ENCODE results near the gene RTN4RL1. TPM values are rescaled to one million over a fixed set of nuclear protein-coding genes. Genes with fewer than 3 reads are reported as not detected.

Gene RTN4RL1
- total and polyA plus RNA-seq, 2 of the 4 experiments (the other 2 are of a cell fraction), result under 0.01 to 0.03 TPM

DNA sequence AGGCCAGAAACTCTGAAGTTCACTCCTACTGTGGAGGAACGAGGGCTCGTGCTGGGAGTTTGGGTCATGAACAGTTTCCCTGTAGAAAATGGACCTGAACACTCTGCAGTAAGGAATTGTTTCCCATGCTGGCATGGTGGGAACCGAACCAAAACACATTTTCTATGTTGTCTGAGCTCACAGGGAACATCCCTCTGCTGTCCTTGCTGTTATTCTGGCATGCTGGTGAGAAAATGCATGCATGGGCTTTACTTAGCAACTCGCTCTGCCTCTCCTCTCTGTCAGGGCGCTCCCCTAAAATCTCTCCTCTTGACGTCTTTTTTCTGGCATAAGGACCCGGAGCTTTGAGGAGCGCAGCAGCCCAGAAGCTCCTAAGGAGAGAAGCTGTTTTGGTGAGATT is 5.4 kb downstream of the RTN4RL1 start:
- Histone ChIP-seq H4K91ac (ENCODE audit: insufficient read depth, low read depth, low read length) (no peak overlapping the region), H4K8ac (ENCODE audit: low read depth in 2 of 2, low read length in 2 of 2) (no peak overlapping the region), H4K20me1 (ENCODE audit: insufficient read depth, low read length) (no peaks in the 10 kb centered on the region; the same call in 1 of the 2 replicates), H3K23ac (ENCODE audit: low read depth, low read length) (no peak overlapping the region), H3K4me2 (ENCODE audit: low read depth, low read length) (no peak overlapping the region), H3K27me3 (ENCODE audit: control insufficient read depth, insufficient read depth, low read length) (peaks cover 85% of the 10 kb centered on the region), H3K27ac (ENCODE audit: insufficient read depth, low read length) (no peak overlapping the region), H2BK120ac (ENCODE audit: low read depth, low read length) (no peak overlapping the region), H2BK20ac (ENCODE audit: low read depth, low read length) (no peak overlapping the region), H3K18ac (ENCODE audit: low read depth, low read length) (no peak overlapping the region), H2BK15ac (ENCODE audit: low read depth, low read length) (no peak overlapping the region), H2AK5ac (ENCODE audit: low read depth, low read length) (no peak overlapping the region), H2AFZ (replicated peaks; ENCODE audit: low read length, poor library complexity) (no peak overlapping the region), H3K9ac (ENCODE audit: low read depth, low read length) (no peak overlapping the region), H3K56ac (ENCODE audit: extremely low read depth, insufficient read depth, low read length) (no peak overlapping the region), H3K4ac (ENCODE audit: low read depth, low read length) (no peak overlapping the region), H3K79me1 (ENCODE audit: low read depth in 1 of 2, low read length in 2 of 2) (no peaks in the 10 kb centered on the region), H2BK5ac (ENCODE audit: low read depth, low read length, poor library complexity, severe bottlenecking) (no peak overlapping the region), H3K14ac (replicated peaks; ENCODE audit: low read depth, low read length) (no peak overlapping the region), H3K9me1 (ENCODE audit: insufficient read depth, low read length) (no peaks in the 10 kb centered on the region), H3K4me3 (ENCODE audit: insufficient read depth, low read depth, low read length) (no peak overlapping the region), H3K9me3 (ENCODE audit: control insufficient read depth, insufficient read depth, low read length) (no peaks in the 10 kb centered on the region), H4K5ac (ENCODE audit: low read depth, low read length) (no peak overlapping the region), H2AK9ac (replicated peaks; ENCODE audit: low read depth, low read length, poor library complexity) (no peak overlapping the region), H3K36me3 (ENCODE audit: control insufficient read depth, insufficient read depth, low read length) (no peaks in the 10 kb centered on the region), H3K4me1 (ENCODE audit: control insufficient read depth, insufficient read depth, low read length) (peaks cover 1% of the 10 kb centered on the region; the same call in 1 of the 2 replicates)
- no peak for DNase-seq
- dilution Hi-C loops (cut with HindIII; ENCODE audit: low sequenced_read_pairs, unreplicated experiment), result no loop called here
- intact Hi-C loops (cut with micrococcal nuclease), result no loop called here
- no peak for ATAC-seq (ENCODE audit: low read depth)
- CTCF ChIA-PET, result interaction anchor here (1.0 kb wide), 1 partner anchor 9 kb away, joined by 5 read pairs; no protein-coding TSS in a partner anchor
- in situ Hi-C loops (cut with MboI; ENCODE audit: low sequenced_read_pairs), result no loop called here
- POLR2A ChIA-PET (ENCODE audit: unreplicated experiment), result no interaction called here
- TF ChIP-seq NFE2L2 (IDR thresholded peaks at IDR 0.05; ENCODE audit: low read depth, low read length) (no peak), CEBPB (IDR thresholded peaks at IDR 0.05; ENCODE audit: low read depth, low read length) (no peak), BHLHE40 (IDR thresholded peaks at IDR 0.05; ENCODE audit: low read depth, low read length) (no peak), RFX5 (IDR thresholded peaks at IDR 0.05; ENCODE audit: low read depth, low read length) (no peak), RCOR1 (IDR thresholded peaks at IDR 0.05; ENCODE audit: insufficient replicate concordance, low read length) (no peak), POLR2A (IDR thresholded peaks at IDR 0.05; ENCODE audit: low read depth, low read length) (no peak), MXI1 (IDR thresholded peaks at IDR 0.05; ENCODE audit: borderline replicate concordance, low read depth, low read length) (no peak)
- TF ChIP-seq, protein P1, sequence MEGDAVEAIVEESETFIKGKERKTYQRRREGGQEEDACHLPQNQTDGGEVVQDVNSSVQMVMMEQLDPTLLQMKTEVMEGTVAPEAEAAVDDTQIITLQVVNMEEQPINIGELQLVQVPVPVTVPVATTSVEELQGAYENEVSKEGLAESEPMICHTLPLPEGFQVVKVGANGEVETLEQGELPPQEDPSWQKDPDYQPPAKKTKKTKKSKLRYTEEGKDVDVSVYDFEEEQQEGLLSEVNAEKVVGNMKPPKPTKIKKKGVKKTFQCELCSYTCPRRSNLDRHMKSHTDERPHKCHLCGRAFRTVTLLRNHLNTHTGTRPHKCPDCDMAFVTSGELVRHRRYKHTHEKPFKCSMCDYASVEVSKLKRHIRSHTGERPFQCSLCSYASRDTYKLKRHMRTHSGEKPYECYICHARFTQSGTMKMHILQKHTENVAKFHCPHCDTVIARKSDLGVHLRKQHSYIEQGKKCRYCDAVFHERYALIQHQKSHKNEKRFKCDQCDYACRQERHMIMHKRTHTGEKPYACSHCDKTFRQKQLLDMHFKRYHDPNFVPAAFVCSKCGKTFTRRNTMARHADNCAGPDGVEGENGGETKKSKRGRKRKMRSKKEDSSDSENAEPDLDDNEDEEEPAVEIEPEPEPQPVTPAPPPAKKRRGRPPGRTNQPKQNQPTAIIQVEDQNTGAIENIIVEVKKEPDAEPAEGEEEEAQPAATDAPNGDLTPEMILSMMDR (conservative IDR thresholded peaks at IDR 0.05; ENCODE audit: low read depth, low read length), result no peak
- TF ChIP-seq, protein P2, sequence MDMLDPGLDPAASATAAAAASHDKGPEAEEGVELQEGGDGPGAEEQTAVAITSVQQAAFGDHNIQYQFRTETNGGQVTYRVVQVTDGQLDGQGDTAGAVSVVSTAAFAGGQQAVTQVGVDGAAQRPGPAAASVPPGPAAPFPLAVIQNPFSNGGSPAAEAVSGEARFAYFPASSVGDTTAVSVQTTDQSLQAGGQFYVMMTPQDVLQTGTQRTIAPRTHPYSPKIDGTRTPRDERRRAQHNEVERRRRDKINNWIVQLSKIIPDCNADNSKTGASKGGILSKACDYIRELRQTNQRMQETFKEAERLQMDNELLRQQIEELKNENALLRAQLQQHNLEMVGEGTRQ (IDR thresholded peaks at IDR 0.05; ENCODE audit: low read depth, low read length), result no peak
- TF ChIP-seq, protein P3, sequence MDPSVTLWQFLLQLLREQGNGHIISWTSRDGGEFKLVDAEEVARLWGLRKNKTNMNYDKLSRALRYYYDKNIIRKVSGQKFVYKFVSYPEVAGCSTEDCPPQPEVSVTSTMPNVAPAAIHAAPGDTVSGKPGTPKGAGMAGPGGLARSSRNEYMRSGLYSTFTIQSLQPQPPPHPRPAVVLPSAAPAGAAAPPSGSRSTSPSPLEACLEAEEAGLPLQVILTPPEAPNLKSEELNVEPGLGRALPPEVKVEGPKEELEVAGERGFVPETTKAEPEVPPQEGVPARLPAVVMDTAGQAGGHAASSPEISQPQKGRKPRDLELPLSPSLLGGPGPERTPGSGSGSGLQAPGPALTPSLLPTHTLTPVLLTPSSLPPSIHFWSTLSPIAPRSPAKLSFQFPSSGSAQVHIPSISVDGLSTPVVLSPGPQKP (IDR thresholded peaks at IDR 0.05; ENCODE audit: borderline replicate concordance, low read depth, low read length), result no peak
- no CpG with 5 or more reads among the region's 8 CpGs for WGBS, 2 experiments (ENCODE audit: extremely low coverage in 2 of 2, insufficient read length in 1 of 2)
- BruUV-seq (replicated peaks), result no TSS peak
